HG02981 (cell line): ENCODE data around the gene SEC11C.
"Not testable (repeated sequence)": the region's sequence is repeated elsewhere in the genome, so short reads cannot be mapped to it uniquely, and the experiment has no call there.

ENCODE experiments used
- ATAC-seq: cut with Tn5 transposase; IDR thresholded peaks from one replicate; pipeline ENCODE4 v1.9.1; 2021; ENCODE audit warnings: mild to moderate bottlenecking, moderate library complexity; ENCODE audit not compliant: unreplicated experiment

The SEC11C gene

DNA sequence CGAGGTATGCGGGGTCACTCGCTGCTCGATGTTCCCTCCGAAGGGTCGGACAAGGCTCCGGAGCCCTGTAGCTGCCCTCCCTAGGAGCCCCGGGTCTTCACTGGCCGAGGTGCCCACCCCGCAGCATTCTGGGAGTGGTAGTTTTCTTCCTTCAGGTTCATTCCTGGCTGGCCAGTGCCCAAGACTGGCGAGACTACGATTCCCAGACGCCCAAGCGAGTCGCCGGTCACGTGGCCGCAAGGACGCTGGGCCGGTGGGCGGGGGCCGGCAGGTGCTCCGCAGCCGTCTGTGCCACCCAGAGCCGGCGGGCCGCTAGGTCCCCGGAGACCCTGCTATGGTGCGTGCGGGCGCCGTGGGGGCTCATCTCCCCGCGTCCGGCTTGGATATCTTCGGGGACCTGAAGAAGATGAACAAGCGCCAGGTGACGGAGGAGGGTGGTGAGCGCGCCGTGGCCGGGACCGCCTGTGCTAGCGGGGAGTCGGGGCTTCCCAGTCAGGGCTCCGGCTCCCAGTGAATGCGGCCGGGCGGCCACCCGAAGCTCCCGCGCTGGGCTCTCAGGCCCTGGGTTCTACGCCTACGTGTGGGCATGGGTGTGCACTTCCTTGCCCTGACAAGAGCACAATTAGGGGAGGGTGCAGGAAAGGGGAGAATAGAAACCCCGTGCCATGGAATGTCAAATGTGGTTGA, at the start of gene SEC11C:
Gene SEC11C, plus strand, starts transcription at position 270 of the 687 bp plus-strand sequence. Its CDS starts 65 bp downstream, at position 335.
- peak; percentile 81 for ATAC-seq

DNA sequence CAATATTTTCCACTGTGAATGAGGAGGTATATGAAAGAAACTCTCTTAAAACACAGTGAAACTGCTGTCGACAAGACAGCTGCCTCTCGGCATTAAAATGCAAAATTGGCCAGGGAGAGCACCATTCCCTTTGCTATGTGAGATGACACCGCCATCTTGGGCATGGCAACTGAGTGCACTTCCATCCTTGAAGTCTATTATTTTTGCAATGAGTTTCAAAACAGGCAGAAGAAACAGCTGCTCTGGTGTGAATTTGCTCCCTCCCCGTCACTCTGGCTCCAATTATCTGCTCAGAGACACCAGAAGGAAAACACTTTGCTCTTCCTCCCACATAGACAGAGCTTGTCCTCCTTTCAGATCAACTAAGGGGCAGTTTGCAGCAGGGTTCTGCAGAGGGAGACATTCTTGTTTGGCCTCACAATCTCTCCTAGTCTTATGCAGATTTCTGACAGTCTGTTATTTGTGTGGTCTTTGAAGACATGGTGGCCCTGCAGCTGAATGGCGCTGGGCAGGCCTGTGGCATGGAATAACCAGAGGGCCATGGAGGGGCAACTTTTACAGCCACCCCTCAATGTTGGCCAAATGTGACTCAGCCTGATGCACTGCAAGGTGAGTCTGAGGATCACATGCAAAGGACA, 48.6 kb upstream of the SEC11C start:
- ATAC-seq = no peak

DNA sequence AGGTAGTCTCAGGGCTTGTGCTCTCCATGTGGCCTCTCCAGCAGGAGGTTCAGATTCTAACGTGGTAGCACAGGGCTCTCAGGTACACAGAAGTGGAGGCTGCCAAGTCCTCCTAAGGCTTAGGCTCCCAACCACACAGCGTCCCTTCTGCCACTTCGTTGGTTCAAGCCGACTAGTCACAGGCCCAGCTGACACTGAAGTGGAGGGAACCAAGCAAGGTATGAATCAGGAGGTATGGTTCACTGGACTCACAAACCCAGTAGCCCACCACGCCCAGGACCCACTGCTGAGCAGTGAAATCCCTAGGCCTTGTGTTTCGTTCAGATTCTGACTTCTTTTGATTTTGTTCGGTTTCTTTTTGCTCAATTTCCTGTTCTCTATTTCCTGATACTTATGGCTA, 46.0 kb upstream of the SEC11C start:
- no peak for ATAC-seq

DNA sequence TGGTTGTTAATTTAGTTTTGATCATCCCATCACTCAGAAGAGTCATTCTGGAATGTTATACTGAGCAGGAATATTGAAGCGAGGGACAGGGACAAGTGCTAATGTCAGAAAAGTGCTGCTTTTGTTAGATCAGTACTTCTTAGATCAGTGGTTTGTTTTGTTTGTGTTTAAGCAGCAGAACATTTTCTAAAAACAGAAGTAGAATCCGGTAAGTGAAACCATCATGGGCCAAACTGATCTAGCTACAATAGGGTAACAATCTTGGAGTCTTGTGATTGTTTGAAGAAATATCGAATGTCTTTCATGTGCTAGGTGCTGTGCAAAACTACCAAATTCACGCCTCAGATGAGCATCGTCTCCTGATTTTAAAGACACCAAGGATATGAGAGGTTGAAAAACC, 45.1 kb upstream of the SEC11C start:
- no peak for ATAC-seq

DNA sequence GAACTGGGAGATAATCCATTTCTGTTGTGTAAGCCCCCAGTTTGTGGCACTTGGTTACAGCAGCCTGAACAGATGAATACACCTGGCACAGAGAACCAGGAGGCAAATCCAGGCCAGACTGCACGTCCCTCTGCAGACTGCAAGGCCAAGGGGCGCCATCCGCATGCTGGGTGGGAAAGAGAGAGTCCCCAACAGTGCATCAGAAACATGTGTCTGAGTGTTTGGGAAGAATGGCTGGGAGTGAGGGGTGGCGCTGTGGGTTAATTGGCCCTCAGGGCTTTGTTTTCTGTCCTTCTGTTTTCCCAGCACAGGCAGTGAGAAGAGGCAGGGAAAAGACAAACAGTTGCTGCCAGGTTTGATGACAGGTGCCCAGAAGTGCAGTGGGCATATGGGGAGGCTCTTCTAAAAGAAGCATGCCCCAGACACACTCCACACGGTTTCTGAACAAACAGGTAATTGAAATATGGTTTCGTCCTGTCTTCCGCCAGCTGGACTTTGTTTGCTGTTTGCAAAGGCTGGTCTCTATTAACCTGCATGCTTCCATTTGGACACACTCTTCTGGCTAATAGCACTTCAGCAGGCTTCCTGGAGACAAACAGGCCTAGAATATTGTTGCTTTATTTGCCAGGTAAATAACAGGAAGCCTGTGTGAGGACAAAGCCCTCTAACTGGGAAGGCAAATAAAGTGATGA, 43.4 kb upstream of the SEC11C start:
- ATAC-seq = no peak

DNA sequence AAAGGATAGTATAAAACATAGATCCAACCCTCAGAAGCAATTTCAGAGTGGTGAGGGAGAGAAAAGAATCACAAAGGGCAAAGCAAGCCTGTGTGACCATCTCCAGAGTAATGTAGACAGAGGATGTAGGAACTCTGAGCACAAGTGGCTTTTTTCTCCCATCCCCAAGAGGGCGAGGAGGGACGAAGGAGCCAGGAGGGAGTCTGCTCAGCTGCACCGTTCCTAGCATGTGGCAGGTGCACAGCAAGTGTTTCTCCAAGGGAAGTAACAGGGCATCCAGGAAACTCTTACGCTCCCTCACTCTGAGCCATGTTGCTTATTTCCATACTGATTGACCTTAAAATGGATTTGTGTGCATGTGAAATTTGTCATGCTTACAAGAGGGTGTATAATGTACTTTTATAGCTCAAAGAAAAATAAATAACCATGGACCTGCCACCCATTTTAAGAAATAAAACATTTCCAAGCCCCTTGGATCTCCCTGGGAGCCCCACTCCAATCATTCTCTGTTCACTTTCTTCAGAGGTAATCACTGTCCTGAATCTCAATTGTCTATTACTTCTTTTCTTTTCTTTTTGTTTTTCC, 37.8 kb upstream of the SEC11C start:
- no peak for ATAC-seq

DNA sequence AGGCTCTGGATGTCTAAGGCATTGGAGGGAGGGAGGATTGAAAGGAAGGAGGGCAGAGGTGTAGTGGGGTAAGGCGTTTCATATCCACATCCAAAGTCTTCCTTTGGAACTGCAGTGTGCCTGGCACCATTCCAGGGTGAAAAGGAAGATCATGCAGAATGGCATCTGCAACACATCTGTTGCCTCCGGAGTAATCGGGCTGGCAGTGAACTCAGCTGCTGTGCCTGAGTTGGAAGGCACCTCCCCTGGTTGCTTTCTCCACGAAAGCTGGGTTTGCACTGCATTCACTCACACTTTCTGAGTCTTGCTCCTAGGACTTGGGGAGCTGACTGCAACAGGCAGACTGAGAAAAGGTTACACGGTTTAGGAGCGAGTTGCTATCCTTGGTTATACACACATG, 30.3 kb upstream of the SEC11C start:
- no peak for ATAC-seq

DNA sequence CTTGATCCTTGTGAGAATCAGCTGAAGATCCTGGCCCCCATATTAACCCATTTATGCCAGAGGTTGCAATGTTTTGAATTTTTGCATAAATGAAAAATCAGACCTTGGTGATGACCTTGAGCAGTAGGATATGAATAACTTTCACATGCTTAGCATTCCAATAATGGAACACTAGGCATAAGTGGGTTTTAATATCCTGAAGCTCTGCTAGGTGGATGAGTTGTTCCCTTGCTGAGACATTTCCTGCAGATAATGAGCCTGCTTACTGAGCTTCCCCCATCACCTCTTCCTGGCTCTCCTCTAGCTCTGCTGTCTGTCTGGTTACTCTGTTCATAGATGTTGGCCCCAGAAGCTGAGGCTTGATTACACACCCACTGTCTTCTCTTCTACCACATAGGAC, 25.5 kb upstream of the SEC11C start:
- no peak for ATAC-seq

DNA sequence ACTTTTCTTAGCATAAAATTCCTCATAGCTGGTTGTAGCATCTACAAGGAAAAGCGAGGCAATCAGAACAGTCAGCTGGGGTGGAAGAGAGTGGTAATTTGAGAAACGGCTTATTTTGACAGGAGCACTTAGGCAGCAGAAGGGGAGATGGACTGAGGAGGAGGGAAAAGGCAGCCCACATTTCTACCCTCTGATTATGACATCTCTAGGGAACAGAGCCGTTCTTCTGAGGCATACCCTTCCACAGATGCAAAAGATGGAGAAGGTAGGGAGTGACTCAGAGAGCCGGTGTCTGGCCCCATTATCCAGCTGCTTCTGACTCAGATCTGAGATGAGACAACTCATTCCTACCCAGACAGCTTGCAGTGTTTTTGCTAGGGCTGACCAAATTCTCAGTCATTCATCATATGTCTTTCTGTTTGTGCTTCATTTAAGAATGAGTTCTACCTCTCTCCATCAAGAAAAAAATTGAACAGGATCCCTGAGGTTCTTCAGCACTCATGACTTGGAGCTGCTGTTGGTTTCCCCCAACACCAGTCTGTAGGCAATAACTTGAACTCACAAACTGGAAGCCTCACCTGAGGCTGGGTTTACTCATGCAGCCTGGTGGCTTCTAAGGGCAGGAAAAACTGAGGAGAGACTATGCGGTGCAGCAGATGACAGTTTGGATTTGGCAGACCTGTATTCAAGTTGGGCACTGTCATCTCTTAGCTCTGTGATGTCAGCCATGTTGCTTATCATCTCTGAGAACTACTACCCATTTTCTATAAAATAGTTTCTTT, 15.9 kb upstream of the SEC11C start:
- ATAC-seq = no peak

DNA sequence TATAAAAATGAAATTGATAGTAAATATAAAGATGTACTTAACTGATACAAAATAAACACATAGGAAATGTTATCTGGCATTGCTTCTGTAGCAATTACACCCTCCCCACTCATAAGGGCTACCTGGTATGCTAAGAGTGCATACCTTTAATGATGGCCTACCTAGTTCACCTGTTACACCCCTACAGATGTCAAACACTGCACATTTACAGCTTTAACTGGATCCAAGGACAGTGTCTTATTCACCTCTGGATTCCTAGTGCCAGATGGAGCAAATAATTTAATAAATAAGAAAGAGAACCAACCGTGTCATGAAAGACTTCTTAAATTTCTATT, 15.3 kb upstream of the SEC11C start:
- ATAC-seq = no peak

DNA sequence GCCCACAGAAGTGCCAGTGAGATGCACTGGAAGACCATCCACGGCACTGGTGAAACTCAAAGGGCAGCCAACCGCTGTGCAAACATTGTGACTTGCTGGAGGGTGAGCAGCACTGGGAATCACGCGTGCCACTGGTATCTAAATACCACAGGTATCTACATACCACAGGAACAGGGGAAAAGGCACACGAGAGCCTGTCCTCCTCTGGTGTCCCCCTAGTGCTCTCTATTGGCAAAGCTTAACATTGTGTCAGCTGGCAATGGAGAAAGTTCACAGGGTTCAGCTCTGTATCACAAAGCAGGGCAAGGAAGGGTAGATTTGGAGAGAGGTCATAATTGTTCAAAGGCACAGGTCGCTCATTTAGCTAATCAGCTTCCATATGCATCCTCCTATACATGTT, 12.6 kb upstream of the SEC11C start:
- ATAC-seq = no peak

DNA sequence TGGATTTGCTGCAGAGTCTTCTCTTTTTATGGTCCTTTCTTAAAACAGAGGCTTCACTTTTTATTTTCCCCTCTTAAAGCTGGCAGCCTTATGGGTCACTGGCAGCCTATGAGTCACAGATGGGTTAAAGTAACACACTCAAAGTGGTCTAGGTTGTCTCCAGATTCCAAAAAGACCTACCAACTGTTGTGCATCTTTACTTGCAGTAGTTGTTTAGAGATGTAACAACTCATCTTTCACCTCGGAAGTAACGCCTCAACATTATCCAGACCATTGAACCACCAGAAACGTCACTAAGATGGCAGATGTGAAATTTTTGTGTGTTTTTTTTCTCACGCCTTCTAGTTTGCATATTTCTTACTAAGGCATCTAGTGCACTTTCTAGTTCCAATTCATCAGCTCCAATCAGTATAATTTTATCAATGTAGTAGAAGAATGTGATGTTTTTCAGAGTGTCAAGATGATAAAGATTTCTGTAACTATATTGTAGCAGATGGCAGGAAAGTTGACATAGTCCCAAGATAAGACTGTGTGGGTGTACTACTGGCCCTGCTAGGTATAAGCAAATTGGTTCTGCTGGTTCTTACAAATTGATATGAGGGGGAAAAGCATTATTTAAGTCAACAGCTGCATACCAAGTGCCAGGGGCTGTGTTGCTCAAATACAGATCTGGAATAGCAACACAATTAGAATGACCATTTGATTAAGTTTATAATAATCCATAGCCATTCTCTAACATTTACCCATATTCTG, 9.6 kb upstream of the SEC11C start:
- ATAC-seq = no peak

DNA sequence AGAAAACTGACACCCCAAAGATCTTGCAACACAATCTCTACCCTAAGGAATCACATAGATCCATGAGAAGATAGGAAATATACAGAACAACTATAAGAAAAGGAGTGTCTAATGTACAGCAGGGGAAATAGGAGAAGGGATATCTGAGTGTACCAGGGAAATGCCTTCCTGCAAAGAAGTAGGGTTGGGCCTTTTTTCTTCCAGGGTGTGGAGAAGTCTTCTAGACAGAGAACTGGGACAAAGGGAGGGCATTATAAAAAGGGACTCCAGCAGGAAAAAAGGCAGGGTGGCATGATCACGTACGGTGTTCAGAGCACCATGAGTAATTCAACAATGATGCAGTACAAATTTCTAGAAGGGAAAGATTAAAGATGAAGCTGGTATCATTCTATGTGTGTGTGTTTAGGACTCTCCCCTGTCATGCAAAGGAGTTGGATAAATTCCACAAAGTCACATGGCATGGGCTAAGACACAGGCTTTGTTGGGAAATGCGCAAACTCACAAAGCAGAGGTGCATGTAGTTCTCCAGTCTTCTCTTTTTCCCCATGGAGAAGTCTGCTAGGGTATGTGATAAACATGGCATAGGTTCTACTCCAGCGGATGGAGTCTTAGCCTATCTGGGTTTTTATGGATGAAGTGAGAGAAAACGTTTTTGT, 6.7 kb upstream of the SEC11C start:
- no peak for ATAC-seq

DNA sequence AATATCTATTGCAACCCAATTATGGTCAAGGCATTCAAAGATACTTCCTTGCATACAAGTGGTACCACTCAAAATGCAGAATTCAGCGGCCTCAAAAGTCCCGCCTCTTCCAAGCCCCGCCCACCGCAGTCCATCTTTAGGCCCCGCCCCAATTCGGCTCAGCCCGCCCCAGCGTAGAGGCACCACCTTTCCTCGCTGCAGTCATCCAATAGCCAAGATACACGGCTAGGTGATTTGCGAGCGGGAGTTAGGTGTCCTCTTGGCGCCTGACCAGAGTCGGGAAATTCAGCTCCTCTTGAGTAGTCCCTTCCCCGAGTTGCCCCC, 431 bp upstream of the SEC11C start:
- ATAC-seq = peak; percentile 71

DNA sequence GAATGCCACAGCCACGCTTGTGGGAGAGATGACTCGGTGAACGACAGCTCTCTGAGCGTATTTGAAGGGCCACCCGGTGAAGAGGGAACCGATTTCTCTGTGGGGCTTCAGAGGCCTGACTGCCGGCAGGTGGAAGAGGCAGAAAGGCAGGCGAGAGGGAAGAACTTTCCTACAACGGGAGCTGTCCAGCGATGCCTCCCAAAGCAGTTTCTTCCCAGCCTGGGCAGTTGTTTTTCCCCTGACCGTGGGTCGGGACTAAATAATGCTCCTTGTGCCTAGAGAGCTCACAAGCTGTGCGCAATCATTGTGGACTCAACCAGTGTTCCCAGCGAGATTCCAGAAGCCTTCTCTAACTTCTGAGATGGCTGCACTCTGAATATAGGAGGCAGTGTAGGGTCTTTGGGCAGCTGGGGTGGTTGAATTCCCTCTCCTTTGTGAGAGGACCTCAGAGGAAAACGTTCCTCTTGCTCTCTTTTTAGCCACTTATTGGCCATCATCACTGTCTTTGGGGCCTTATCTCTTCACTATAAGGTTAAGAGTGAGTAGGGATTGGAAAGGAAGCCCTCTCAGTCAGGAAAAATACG, 710 bp downstream of the SEC11C start:
- ATAC-seq = peak; percentile 2

DNA sequence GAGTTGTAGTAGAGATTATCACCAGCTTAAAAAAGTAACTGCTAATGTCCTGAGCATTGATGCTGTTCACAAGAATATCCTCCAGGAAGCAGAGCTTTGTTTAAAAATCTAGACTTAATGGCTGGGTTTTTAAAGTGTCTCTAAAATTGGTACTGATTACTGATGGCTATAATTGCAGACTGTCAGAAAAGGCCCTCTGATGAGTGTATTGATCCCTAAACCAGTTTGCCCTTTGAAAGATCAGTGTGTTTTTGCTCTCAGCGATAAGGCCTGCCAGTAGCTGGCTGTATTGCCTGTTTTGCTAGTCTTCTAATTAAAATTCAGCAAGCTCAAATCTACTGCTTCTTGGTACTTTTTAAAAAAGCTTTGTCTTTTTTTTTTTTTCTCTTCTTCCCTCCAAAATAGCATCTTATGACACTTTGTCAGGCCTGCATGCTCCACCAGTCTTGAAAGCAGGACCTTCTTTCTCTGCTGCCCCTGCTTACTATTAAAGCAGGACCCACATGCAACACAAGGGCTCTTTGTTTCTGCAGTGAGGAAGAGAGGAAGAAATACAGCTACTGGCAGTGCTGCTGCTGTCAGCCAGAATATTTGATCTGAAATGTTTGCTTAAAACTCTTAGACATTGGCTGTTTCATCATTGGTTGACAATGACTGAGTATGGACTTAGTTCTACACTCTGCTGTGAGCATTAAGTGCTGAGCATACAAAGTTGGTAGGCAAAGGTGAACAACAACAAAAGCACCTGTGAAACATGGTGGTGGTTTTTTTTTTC, 1.8 kb downstream of the SEC11C start:
- no peak for ATAC-seq

DNA sequence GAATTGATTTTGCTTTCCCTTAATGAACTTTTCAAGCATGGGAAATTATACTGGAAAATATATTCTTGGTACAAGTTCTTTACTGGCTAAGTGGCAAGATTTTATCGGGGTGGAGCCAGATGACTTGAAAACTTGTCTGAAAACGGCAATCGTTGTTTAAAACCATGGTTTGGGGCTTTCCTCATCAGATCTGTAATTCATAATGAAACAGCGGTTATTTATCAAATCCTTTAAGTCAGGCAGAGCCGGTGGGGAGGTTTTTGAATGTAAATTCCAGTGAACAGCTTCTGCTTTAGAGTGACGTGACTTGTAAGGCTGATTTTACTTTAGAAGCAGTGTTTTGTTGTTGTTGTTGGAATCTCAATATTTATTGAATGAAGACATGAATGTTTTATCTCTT, 2.6 kb downstream of the SEC11C start:
- no peak for ATAC-seq

DNA sequence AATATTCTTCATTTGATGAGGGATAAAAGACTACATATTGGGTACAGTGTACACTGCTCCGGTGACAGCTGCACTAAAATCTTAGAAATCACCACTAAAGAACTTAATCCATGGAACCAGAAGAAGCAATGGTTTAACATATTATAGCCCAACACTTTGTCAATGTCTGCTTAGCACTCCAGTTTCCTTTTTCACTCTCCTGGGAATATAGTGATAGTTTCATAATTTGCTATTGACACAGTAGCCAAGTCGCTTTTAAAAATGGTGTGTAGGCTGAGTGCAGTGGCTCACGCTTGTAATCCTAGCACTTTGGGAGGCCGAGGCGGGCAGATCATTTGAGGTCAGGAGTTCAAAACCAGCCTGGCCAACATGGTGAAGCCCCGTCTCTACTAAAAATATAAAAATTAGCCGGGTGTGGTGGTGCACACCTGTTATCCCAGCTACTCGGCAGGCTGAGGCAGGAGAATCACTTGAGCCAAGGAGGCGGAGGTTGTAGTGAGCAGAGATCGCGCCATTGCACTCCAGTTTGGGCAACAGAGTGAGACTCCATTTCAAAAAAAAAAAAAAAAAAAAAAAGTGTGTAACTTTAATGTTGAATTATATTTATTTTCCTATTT, 3.2 kb downstream of the SEC11C start:
- not testable (repeated sequence) for ATAC-seq

DNA sequence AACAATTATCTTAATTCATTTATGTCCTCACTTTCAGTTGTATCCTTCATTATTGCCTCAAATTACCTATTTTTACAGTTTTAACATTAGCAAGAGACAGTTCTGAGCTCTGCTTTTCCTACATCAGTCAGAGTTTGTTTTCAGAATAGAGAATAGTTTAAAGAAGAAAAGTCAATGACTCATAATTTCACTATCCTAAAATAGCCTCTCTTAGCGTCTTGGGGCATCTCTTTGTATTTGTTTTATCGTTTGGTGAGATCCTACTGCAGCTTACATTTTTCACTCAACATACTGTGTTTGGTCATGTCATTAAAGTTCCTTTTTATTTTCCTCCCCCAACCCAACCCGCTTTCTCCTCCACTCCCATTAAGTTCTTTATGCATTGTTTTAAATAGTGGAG, 3.8 kb downstream of the SEC11C start:
- no peak for ATAC-seq
